ENCODE measurements around the gene KRT1.

The KRT1 gene

GRCh38 chr12:52692254-52692653 is 12.0 kb upstream of the KRT1 start:
- no peak for DNase-seq (ENCODE audit: low read depth in 1 of 2, low spot score in 1 of 2)
- no peak overlapping the region for H3K4me3 ChIP-seq (replicated peaks; ENCODE audit: insufficient read depth, low read length)
- TF ChIP-seq REST (IDR thresholded peaks at IDR 0.05; ENCODE audit: insufficient replicate concordance, low read depth) (no peak), POLR2AphosphoS5 (IDR thresholded peaks at IDR 0.05; ENCODE audit: low read depth) (no peak), SPI1 (IDR thresholded peaks at IDR 0.05; ENCODE audit: borderline replicate concordance, low read depth) (no peak), GABPA (IDR thresholded peaks at IDR 0.05; ENCODE audit: low read depth) (no peak)
- TF ChIP-seq, protein P1, sequence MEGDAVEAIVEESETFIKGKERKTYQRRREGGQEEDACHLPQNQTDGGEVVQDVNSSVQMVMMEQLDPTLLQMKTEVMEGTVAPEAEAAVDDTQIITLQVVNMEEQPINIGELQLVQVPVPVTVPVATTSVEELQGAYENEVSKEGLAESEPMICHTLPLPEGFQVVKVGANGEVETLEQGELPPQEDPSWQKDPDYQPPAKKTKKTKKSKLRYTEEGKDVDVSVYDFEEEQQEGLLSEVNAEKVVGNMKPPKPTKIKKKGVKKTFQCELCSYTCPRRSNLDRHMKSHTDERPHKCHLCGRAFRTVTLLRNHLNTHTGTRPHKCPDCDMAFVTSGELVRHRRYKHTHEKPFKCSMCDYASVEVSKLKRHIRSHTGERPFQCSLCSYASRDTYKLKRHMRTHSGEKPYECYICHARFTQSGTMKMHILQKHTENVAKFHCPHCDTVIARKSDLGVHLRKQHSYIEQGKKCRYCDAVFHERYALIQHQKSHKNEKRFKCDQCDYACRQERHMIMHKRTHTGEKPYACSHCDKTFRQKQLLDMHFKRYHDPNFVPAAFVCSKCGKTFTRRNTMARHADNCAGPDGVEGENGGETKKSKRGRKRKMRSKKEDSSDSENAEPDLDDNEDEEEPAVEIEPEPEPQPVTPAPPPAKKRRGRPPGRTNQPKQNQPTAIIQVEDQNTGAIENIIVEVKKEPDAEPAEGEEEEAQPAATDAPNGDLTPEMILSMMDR (IDR thresholded peaks at IDR 0.05; ENCODE audit: insufficient read depth, low read length): no peak
- peaks cover 22% of the 10 kb centered on the region for H3K27me3 ChIP-seq (ENCODE audit: insufficient read depth, poor library complexity, severe bottlenecking)
- no peak overlapping the region for H3K27ac ChIP-seq (replicated peaks)

DNA sequence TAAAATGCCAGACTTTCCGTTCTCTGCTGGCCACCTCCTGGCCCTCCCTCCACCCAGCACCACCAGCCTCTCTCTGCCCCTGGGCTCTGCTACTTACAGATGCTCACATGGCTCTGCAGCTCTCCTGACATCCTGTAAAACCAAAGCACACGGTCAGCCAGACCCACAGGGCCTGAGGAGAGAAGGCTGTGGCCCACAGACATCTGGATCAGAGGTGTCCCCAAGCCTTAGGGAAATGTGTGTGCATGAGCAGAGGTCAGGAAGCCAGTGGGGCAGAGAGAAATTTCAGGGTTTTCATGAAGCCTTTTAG is 11.6 kb upstream of the KRT1 start:
- no peak overlapping the region for H3K27ac ChIP-seq (replicated peaks)
- TF ChIP-seq REST (IDR thresholded peaks at IDR 0.05; ENCODE audit: insufficient replicate concordance, low read depth) (no peak), SPI1 (IDR thresholded peaks at IDR 0.05; ENCODE audit: borderline replicate concordance, low read depth) (no peak), POLR2AphosphoS5 (IDR thresholded peaks at IDR 0.05; ENCODE audit: low read depth) (no peak), GABPA (IDR thresholded peaks at IDR 0.05; ENCODE audit: low read depth) (no peak)
- TF ChIP-seq, protein P1 (IDR thresholded peaks at IDR 0.05; ENCODE audit: insufficient read depth, low read length): no peak
- peaks cover 22% of the 10 kb centered on the region for H3K27me3 ChIP-seq (ENCODE audit: insufficient read depth, poor library complexity, severe bottlenecking)
- H3K4me3 ChIP-seq (replicated peaks; ENCODE audit: insufficient read depth, low read length): no peak overlapping the region
- DNase-seq (ENCODE audit: low read depth in 1 of 2, low spot score in 1 of 2): no peak

DNA sequence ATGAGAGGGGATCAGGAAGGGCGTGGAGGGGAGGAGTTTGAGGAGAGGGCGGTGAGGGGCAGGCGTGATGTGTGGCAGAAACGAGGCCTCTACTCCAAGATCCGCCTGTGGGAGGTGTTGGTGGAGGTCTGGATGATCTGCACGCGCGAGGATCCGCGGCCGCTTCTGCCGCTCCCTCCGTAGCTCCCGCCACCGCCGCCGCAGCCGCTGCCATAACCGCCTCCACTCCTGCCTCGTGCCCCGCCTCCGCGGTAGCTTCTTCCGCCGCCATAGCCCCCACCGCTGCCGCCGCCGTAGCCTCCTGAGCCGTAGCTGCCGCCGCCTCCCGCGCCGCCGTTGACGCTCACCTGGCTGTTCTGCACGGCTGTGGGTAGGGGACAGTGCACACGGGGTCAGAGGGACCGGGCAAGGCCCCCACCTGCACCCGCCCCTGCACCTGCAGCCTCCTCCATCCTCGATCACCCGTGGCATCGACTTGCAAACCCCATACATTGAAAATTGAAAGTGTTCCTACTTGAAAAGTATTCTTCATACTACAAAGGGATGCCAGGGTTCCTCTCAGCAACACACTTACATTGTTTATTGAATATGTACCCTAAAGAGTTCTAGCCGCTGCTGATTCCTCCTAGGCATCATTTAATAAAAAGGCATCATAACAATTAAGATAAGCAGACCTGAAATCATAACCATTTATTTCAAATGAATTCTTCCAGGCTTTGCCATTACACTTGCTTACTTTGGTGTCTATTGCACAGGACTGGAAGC is 11.1 kb upstream of the KRT1 start:
- no peak for DNase-seq (ENCODE audit: low read depth in 1 of 2, low spot score in 1 of 2)
- TF ChIP-seq POLR2AphosphoS5 (IDR thresholded peaks at IDR 0.05; ENCODE audit: low read depth) (no peak), REST (IDR thresholded peaks at IDR 0.05; ENCODE audit: insufficient replicate concordance, low read depth) (no peak), GABPA (IDR thresholded peaks at IDR 0.05; ENCODE audit: low read depth) (no peak), SPI1 (IDR thresholded peaks at IDR 0.05; ENCODE audit: borderline replicate concordance, low read depth) (no peak)
- TF ChIP-seq, protein P1 (IDR thresholded peaks at IDR 0.05; ENCODE audit: insufficient read depth, low read length): no peak

More for the DNA sequence above, 11.1 kb upstream of the KRT1 start:
- Histone ChIP-seq H3K27me3 (ENCODE audit: insufficient read depth, poor library complexity, severe bottlenecking) (peaks cover 22% of the 10 kb centered on the region), H3K4me3 (replicated peaks; ENCODE audit: insufficient read depth, low read length) (no peak overlapping the region), H3K27ac (replicated peaks) (no peak overlapping the region)

Measured in HL-60 (cell line).